ENCODE data around the gene TRMU.
"Not testable (repeated sequence)": the region's sequence is repeated elsewhere in the genome, so short reads cannot be mapped to it uniquely, and the experiment has no call there.

The TRMU gene

GRCh38 chr22:46303347-46303965 is 32.1 kb upstream of the TRMU start:
- no peak for DNase-seq

- no peak for DNase-seq
Measured at GRCh38 chr22:46308283-46308988, 27.1 kb upstream of the TRMU start.

DNA sequence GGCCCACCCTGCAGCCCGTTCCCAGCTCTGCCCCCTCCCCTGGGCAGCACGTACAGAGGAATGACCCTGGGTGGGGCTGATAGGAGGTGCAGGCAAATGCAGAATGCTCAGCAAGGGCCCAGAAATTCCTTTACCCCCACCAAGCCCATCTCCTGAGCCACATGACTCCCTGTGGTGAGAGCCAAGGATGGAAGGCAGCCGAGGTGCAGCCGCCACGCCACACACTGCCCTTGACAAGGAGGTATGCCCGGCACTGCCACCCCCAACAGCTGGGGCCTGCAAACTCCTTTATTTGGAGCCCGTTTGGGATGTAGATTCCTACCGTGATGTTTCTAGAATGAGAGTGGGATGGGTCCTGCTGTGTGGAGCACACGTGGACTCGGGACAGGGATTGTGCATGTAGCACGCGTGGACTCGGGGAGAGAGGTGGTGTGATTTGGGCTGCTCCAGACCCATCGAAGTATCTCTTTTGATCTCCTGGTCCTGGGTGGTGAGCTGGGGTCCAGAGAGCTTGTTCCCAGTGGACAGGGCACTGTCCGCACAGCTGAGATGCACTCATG is 25.9 kb upstream of the TRMU start:
- no peak for DNase-seq

DNA sequence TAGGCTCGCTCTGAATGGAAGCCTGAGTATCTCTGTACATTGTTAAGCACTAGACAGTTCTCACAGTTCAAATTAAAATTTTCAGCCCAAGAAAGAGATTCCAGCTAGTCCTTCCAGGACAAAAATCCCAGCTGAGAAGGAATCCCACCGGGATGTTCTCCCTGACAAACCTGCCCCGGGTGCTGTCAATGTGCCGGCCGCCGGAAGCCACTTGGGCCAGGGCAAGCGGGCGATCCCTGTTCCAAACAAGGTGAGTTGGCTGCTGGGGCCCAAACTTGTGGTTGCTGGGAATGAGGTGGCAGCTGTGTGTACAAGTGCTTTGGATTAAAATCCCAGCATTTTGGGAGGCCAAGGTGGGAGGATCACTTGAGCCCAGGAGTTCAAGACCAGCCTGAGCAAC is 23.5 kb upstream of the TRMU start:
- no peak for DNase-seq

DNA sequence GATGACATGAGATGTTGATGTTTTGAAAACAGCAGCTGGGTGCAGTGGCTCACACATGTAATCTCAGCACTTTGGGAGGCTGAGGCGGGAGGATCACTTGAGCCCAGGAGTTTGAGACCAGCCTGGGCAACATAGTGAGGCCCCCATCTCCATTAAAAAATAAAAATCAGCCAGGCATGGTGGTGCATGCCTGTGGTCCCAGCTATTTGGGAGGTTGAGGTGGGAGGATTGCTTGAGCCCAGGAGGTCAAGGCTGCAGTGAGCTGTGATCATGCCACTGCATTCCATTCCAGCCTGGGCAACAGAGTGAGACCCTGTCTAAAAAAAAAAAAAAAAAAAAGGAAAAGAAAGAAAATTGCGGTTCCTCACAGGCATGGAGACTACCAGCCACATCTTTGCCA is 22.7 kb upstream of the TRMU start:
- not testable (repeated sequence) for DNase-seq

- DNase-seq: no peak
Measured at GRCh38 chr22:46315976-46316375, 19.5 kb upstream of the TRMU start.

DNA sequence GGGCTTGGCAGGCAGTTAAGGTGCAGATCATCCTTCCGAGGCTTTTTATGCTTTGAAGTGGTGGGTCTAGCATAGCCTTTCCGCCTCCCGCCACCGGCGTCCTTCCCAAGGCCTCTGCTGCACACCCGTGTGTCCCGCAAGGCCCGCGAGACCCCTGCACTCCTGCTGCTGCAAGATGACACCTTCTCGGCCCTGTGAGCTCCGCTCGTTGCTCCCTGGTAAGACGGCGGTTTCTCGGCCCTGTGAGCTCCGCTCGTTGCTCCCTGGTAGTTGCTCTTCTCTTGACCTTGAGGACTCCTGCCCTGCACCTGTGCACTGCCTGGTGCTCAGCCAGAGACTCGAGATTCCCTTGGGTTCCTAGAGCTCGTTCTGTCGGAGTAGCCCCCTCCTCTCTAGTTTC is 17.9 kb upstream of the TRMU start:
- DNase-seq: no peak

- no peak for DNase-seq
Measured at GRCh38 chr22:46318576-46318975, 16.9 kb upstream of the TRMU start.

- DNase-seq: no peak
Measured at GRCh38 chr22:46319319-46319718, 16.2 kb upstream of the TRMU start.

GRCh38 chr22:46320166-46320710 is 15.3 kb upstream of the TRMU start:
- no peak for DNase-seq

DNA sequence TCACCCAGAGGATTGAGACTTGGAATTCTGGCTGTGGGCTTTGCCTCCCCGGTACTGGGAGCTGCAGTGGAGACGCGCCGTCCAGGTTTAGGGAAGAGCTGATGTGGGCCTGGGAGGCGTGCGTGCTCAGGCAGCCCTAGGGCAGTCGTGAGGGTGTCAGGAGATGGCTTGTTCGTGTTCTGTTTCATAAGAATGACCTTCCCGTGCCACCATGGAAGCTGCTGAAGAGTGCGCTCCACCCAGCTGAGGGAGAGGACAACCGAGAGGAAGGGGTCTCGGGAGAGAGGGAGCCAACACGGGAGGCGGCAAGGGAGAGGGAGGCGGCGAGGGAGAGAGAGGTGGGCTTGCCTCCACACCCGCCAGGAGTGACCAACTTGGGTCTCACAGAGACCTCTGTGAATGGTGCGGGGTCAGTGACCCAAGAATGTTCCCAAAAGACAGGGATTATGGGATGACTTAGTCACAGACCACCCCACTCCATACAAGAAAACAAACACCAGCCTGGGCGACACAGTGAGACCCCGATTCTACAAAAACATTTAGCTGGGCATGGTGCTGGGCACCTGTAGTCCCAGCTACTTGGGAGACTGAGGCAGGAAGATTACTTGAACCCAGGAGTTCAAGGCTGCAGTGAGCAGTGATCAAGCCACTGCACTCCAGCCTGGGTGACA is 14.7 kb upstream of the TRMU start:
- no peak for DNase-seq

- DNase-seq: no peak
Measured at GRCh38 chr22:46322711-46323110, 12.8 kb upstream of the TRMU start.

DNA sequence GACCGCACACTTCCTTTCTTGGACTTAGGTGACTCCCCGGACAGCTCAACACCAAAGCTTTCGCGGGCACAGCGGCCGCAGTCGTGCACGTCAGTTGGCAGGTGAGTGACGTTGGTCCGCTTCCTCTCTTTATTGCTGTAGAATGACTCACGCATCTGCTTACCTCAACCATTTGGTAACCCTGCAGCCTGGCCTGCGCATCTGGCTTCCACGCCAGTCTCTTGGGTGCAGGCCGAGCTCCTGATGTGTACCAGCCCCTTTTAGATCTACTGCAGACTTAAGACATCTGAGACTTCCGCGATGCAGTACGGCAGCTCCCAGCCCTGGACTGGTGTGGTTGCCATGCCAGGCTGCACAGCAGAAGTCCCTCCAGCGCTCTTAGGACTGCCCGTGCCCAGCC is 12.4 kb upstream of the TRMU start:
- no peak for DNase-seq

GRCh38 chr22:46326066-46326680 is 9.3 kb upstream of the TRMU start:
- no peak for DNase-seq

DNA sequence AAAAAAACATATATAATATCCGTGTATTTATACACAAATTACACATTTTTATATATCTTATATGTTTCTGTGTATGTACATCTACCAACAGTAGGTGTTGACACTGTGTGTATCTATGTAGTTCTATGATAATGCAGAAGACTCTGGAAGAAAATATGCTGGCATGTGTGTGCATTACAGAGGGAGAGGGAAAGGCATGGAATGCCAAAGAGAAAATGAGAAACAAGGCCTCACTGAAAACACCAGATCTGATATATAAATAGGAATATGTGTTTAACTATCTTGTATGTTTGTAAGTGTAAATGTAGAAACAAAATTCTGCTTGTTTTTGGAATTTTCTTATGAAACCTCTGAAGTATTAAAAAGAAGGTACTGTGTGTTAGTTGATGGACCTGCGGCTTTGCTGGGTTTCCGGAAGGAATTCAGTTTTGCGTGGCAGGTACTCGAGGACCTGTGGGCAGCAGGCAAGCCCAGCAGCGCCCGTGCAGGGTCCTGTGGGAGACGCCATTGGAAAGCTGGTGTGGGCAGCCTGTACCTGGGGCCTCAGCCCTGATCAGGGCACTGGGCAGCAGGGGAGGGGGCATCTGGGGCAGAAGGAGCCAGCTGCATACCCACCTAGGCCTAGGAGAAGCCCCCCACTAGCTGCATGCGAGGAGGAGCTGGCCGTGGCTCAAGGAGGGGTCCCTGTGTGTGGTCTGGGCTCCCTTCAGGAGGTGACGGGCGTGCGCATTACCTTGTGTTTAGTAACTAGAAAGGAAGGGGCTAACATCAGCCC is 7.6 kb upstream of the TRMU start:
- DNase-seq: no peak

GRCh38 chr22:46328797-46329196 is 6.7 kb upstream of the TRMU start:
- no peak for DNase-seq

DNA sequence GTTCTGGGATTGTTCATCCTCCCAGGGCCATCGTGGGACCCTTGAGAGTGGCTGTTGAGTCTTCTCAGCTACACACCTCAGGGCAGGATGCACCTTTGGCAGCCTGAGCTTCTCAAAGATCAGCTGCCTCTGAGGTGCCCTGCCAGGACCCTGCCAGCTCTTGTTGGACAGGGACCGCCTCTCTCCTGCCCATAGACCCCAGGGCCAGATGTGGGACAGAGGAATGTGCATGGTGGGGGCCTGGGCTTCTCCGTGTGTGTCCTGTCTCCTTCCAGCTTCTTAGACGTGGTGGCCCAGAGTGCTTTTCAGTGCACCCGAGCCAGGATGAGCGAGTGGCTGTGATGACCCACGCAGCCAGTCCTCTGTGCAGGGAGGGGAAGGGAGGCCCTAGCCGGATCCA is 5.9 kb upstream of the TRMU start:
- no peak for DNase-seq

GRCh38 chr22:46330426-46330825 is 5.1 kb upstream of the TRMU start:
- DNase-seq: no peak

DNA sequence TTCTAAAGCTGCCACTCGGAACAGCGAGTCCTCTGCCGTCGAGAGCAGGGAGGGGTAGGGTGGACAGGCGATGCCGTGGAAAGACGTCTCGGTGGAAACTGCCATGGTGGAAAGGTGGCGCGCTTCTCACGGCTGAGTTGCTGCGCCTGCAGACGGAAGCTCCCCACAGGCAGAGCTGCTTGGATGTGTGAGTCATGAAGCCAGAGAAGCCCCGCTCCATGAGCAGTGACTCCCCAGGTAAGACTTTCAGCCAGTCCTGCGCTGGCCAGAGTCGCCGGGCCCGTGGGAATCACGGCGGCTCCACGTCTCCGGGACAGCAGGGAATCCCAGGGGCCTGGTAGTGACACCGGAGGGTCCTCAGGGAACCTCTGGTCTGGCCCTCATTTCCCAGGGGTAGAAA is 4.0 kb upstream of the TRMU start:
- no peak for DNase-seq

GRCh38 chr22:46336119-46337078 is 885 bp downstream of the TRMU start:
- DNase-seq: no peak

DNA sequence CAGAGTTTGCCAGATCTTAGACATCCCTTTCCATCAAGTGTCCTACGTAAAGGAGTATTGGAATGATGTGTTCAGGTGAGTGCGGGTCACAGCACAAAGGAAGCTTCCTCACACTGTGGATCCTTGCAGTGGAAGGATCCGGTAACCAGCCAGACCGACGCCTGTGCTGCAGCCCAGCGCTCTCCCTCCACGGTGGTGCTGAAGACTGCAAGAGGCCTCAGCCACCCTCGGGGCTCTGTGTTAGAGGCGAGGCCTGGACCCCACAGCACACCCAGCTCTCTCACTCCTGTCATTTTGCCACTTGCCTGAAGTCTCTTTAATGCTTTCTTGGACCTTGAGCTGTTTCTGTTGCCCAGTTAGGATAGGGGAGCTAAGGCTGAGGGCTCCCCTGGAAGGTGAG is 2.4 kb downstream of the TRMU start:
- DNase-seq: no peak
